GM18498 (cell line): ENCODE measurements around the gene MPEG1.
A peak's percentile ranks its signal among the peaks of the same experiment; 100 is the strongest.

Experiments
- ATAC-seq: cut with Tn5 transposase; IDR thresholded peaks from one replicate; pipeline ENCODE4 v1.9.1; 2021; ENCODE audit warnings: mild to moderate bottlenecking, moderate library complexity; ENCODE audit not compliant: unreplicated experiment

Gene MPEG1

DNA sequence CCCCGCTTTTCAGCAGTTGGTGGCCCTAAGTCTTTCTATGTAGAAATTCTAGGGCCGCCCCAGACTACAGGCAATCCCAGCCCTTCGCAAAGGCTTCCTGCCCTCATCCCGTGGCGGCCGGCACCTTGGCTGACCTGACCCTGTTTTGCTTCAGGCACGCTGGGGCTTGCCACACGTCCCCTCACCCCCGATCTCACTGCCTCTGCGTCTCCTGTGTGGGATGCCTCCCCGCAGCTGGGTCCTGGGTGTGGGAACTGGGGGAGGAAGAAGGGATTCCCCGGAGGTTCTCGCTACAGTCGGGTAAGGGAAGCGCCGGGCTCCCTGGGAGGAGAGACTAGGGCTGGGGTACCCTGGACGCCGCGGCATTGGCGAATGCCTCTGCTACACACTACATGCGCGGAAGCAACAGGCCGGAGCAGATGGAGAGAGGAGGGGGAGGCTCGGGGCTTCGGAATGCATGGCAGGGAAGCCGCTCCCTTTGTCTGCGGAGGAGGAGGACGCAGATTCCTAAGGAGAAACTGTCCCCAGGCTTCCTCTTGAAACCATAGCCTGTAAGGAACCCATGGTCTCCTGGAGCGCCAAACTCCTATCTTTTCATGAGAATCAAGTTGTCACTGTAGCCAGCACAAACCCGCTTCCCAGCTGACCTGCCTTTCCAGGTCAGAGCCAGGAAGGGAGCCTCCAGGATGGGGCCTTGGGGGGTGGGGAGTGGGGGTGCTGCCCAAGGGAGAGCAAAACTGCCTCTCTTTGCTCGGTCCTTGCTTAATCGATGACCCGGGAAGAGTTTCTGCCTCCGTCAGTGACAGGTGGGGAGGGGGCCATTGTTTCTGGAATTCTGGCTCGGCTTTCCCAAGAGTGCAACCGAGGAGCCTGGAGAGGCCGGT, 39.4 kb downstream of the MPEG1 start:
- no peak for ATAC-seq

GRCh38 chr11:59172345-59173079, 40.2 kb downstream of the MPEG1 start:
- ATAC-seq, result peak; percentile 35

- ATAC-seq, result peak; percentile 77
These were observed 41.0 kb downstream of the MPEG1 start, which contains the start of gene DTX4 for GRCh38 chr11:59171508-59172322. Gene DTX4 (plus strand): TSS chr11:59172132. CDS start chr11:59172596, 464 bp downstream.

DNA sequence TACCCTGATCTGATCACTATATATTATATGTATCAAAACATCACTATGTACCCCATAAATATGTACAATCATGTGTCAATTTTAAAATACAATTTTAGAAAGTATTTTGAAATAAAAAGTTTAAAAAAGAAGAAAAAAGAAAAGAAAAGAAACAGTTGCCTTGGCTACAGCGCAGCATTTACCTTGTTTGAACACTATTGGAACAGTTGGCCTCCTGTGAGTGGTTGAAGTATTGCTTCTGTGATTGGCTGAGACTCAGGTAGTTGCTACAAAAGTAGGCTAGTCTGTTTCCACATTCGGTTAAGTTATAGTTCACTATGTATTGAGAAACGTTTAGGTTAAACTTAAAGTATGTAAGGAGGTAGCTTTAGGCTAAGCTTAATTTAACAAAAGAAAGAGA, 48.7 kb downstream of the MPEG1 start:
- ATAC-seq, result no peak
